HepG2 (cell line): ENCODE measurements around the gene SHISA5.

ENCODE experiments used
- HDAC6 ChIP-seq: fragments of 200-600 bp; sonication (generic); IDR thresholded peaks from 2 replicates; pipeline ENCODE4 v1.7.0; 2017; ENCODE audit warnings: mild to moderate bottlenecking, antibody characterized with exemption, low read length, low read depth
- NFYC ChIP-seq: IDR thresholded peaks from 2 replicates; pipeline ENCODE4 v1.6.1; 2016; ENCODE audit warnings: missing genetic modification reagents, missing compliant biosample characterization
- NR3C1 ChIP-seq: sonication (generic); formaldehyde crosslinking; IDR thresholded peaks from 2 replicates; pipeline ENCODE4 v1.4.0; 2020; ENCODE audit warnings: missing genetic modification reagents
- POLR2A ChIP-seq, 2 experiments: IDR thresholded peaks; 2 replicates each; pipeline ENCODE4 v1.6.1; 2011; ENCODE audit warnings: low read depth in 2 of 2, low read length in 2 of 2, mild to moderate bottlenecking in 1 of 2, moderate library complexity in 1 of 2; ENCODE audit not compliant: insufficient read depth in 1 of 2
- SMC3 ChIP-seq: IDR thresholded peaks from 2 replicates; pipeline ENCODE4 v1.6.1; 2011; ENCODE audit warnings: low read length, improper control_type of control experiment
- ZNF550 ChIP-seq: sonication (generic); formaldehyde crosslinking; IDR thresholded peaks from 2 replicates; pipeline ENCODE4 v1.4.0; 2020; ENCODE audit warnings: mild to moderate bottlenecking, missing genetic modification reagents, borderline replicate concordance
- TF ChIP-seq, protein P1 (sequence below): sonication (generic); formaldehyde crosslinking; IDR thresholded peaks from 2 replicates; pipeline ENCODE4 v1.4.0; 2020; ENCODE audit warnings: missing genetic modification reagents
- TF ChIP-seq, protein P2 (sequence below): sonication (generic); formaldehyde crosslinking; IDR thresholded peaks from 2 replicates; pipeline ENCODE4 v1.4.0; 2020; ENCODE audit warnings: missing genetic modification reagents, borderline replicate concordance

DNA sequence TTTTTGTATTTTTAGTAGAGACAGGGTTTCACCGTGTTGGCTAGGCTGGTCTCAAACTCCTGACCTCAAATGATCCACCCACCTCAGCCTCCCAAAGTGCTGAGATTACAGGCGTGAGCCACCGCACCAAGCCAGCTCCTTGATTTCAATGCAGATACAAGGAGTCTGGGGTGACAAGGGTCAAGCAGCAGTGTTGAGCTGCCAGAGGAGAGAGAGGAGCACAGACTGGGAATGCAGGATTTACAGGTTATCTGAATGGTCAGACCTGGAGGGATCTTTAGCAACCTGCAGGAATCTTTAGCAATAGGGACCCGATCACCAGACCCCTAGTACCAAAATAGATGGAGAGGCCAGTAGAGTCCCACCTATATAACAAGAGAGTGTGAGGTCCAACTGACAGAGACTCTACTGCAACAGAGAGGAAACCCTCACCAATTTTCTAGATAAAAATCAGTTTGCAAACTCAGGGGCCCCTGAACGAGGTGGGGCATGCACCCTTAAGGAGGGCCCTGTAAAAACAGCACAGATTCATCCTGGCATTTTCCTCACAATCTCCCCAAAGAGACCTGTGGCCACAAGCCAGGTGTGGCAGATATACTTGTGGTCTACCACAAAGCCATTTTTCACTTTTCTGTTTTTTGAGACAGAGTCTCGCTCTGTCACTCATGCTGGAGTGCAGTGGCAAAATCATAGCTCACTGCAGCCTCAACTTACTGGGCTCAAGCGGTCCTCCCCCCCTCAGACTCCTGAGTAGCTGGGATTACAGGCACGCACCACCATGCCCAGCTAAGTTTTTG is 10.7 kb upstream of the SHISA5 start:
- TF ChIP-seq NFYC (no peak), ZNF550 (CRISPR knock-in tag) (no peak), SMC3 (no peak), NR3C1 (CRISPR knock-in tag) (no peak), POLR2A (IDR thresholded peaks at IDR 0.05; ENCODE audit: insufficient read depth in 1 of 2, low read depth in 2 of 2, low read length in 2 of 2) (no peak), HDAC6 (no peak)
- TF ChIP-seq, protein P1, sequence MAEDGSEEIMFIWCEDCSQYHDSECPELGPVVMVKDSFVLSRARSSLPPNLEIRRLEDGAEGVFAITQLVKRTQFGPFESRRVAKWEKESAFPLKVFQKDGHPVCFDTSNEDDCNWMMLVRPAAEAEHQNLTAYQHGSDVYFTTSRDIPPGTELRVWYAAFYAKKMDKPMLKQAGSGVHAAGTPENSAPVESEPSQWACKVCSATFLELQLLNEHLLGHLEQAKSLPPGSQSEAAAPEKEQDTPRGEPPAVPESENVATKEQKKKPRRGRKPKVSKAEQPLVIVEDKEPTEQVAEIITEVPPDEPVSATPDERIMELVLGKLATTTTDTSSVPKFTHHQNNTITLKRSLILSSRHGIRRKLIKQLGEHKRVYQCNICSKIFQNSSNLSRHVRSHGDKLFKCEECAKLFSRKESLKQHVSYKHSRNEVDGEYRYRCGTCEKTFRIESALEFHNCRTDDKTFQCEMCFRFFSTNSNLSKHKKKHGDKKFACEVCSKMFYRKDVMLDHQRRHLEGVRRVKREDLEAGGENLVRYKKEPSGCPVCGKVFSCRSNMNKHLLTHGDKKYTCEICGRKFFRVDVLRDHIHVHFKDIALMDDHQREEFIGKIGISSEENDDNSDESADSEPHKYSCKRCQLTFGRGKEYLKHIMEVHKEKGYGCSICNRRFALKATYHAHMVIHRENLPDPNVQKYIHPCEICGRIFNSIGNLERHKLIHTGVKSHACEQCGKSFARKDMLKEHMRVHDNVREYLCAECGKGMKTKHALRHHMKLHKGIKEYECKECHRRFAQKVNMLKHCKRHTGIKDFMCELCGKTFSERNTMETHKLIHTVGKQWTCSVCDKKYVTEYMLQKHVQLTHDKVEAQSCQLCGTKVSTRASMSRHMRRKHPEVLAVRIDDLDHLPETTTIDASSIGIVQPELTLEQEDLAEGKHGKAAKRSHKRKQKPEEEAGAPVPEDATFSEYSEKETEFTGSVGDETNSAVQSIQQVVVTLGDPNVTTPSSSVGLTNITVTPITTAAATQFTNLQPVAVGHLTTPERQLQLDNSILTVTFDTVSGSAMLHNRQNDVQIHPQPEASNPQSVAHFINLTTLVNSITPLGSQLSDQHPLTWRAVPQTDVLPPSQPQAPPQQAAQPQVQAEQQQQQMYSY (CRISPR knock-in tag), result no peak
- TF ChIP-seq, protein P2, sequence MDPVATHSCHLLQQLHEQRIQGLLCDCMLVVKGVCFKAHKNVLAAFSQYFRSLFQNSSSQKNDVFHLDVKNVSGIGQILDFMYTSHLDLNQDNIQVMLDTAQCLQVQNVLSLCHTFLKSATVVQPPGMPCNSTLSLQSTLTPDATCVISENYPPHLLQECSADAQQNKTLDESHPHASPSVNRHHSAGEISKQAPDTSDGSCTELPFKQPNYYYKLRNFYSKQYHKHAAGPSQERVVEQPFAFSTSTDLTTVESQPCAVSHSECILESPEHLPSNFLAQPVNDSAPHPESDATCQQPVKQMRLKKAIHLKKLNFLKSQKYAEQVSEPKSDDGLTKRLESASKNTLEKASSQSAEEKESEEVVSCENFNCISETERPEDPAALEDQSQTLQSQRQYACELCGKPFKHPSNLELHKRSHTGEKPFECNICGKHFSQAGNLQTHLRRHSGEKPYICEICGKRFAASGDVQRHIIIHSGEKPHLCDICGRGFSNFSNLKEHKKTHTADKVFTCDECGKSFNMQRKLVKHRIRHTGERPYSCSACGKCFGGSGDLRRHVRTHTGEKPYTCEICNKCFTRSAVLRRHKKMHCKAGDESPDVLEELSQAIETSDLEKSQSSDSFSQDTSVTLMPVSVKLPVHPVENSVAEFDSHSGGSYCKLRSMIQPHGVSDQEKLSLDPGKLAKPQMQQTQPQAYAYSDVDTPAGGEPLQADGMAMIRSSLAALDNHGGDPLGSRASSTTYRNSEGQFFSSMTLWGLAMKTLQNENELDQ (CRISPR knock-in tag), result no peak
